Kidney epithelial cell (primary cell): Measurements from ENCODE around the gene CFAP97. TPM values are rescaled to one million over a fixed set of nuclear protein-coding genes. Genes with fewer than 3 reads are reported as not detected.
"Not testable (repeated sequence)": the region's sequence is repeated elsewhere in the genome, so short reads cannot be mapped to it uniquely, and the experiment has no call there.

Experiments used
- DNase-seq: peaks from one replicate; pipeline ENCODE4 v3.0.0-alpha.2; 2010; ENCODE audit warnings: low read depth
- H3K27me3 ChIP-seq: 2 replicates; pipeline ENCODE4 v1.6.0; 2011; ENCODE audit warnings: low read length; ENCODE audit not compliant: control insufficient read depth, insufficient read depth
- H3K36me3 ChIP-seq: 2 replicates; pipeline ENCODE4 v1.5.1; 2011; ENCODE audit warnings: low read length; ENCODE audit not compliant: control insufficient read depth, insufficient read depth
- H3K4me3 ChIP-seq: 2 replicates; pipeline ENCODE4 v1.5.1; 2011; ENCODE audit warnings: low read depth, mild to moderate bottlenecking, control low read depth, low read length
- CTCF ChIP-seq: IDR thresholded peaks from 2 replicates; pipeline ENCODE4 v1.5.1; 2011; ENCODE audit warnings: mild to moderate bottlenecking, moderate library complexity, low read length, control low read depth, inconsistent platforms; ENCODE audit not compliant: insufficient read depth, poor library complexity, severe bottlenecking
- total RNA-seq: library from RNA; depleted of rRNA; stranded (reverse); fragments of >200 nt; gene quantifications from 2 replicates; pipeline ENCODE4 v1.2.3, GENCODE V29; 2015

Gene CFAP97
- total RNA-seq, 1 donor from 2014 or later, result 31.2 TPM

- TF ChIP-seq CTCF, result no peak
- no peak for DNase-seq
- peak within 1 kb of the TSS; percentile 99 for H3K4me3 ChIP-seq
- no peaks in the 10 kb centered on the region for H3K36me3 ChIP-seq
- no peaks in the 10 kb centered on the region for H3K27me3 ChIP-seq
Observed at GRCh38 chr4:185209031-185209851, 5.4 kb upstream of the CFAP97 start, which contains the start of gene SNX25. SNX25 (plus strand) TSS chr4:185209598; CDS start chr4:185209827, 229 bp downstream.

GRCh38 chr4:185207466-185207865, 3.7 kb upstream of the CFAP97 start:
- no peak for TF ChIP-seq CTCF
- no peak overlapping the region for H3K4me3 ChIP-seq
- H3K27me3 ChIP-seq, result no peaks in the 10 kb centered on the region
- DNase-seq, result no peak
- no peaks in the 10 kb centered on the region for H3K36me3 ChIP-seq

- Histone ChIP-seq H3K36me3 (no peaks in the 10 kb centered on the region), H3K27me3 (no peaks in the 10 kb centered on the region), H3K4me3 (no peak overlapping the region)
- TF ChIP-seq CTCF, result no peak
- DNase-seq, result no peak
Observed at GRCh38 chr4:185205697-185206342, 2.0 kb upstream of the CFAP97 start.

GRCh38 chr4:185205073-185205472, 1.3 kb upstream of the CFAP97 start:
- H3K27me3 ChIP-seq, H3K4me3 ChIP-seq: not testable (repeated sequence)

GRCh38 chr4:185204238-185204910, 574 bp upstream of the CFAP97 start:
- TF ChIP-seq CTCF, result peak; percentile 13
- no peak for DNase-seq
- H3K27me3 ChIP-seq, result no peaks in the 10 kb centered on the region
- H3K4me3 ChIP-seq, result peak overlapping the region; percentile 59
- no peaks in the 10 kb centered on the region for H3K36me3 ChIP-seq

More at GRCh38 chr4:185205073-185205472, 1.3 kb upstream of the CFAP97 start:
- DNase-seq, H3K36me3 ChIP-seq: not testable (repeated sequence)

GRCh38 chr4:185202984-185203485, 765 bp downstream of the CFAP97 start:
- no peaks in the 10 kb centered on the region for H3K27me3 ChIP-seq
- no peak for DNase-seq
- H3K4me3 ChIP-seq, result peak overlapping the region; percentile 59
- TF ChIP-seq CTCF, result no peak
- no peaks in the 10 kb centered on the region for H3K36me3 ChIP-seq
